ENCODE results near the gene HIGD1B.
A peak's percentile ranks its signal among the peaks of the same experiment; 100 is the strongest.
"Not testable (repeated sequence)": the region's sequence is repeated elsewhere in the genome, so short reads cannot be mapped to it uniquely, and the experiment has no call there.

The HIGD1B gene

GRCh38 chr17:44820631-44821212 lies 27.0 kb upstream of the HIGD1B start:
- no peak overlapping the region for H3K27ac ChIP-seq (ENCODE audit: low read depth, low read length)
- no peaks in the 10 kb centered on the region for H3K9me3 ChIP-seq (ENCODE audit: control insufficient read depth, insufficient read depth, low read length)
- no peak overlapping the region for H3K9ac ChIP-seq (ENCODE audit: low read depth, low read length)
- H3K27me3 ChIP-seq (ENCODE audit: control insufficient read depth, insufficient read depth, low read length), result no peaks in the 10 kb centered on the region
- no peaks in the 10 kb centered on the region for H3K4me1 ChIP-seq (ENCODE audit: control insufficient read depth, insufficient read depth, low read length)
- no peak overlapping the region for H3K4me3 ChIP-seq (ENCODE audit: low read depth, low read length)
- H3K36me3 ChIP-seq (ENCODE audit: control insufficient read depth, insufficient read depth, low read length), result peaks cover 3% of the 10 kb centered on the region; the same call in 1 of the 2 replicates

- not testable (repeated sequence) for H3K27ac ChIP-seq (ENCODE audit: low read depth, low read length); H3K9ac ChIP-seq (ENCODE audit: low read depth, low read length); H3K27me3 ChIP-seq (ENCODE audit: control insufficient read depth, insufficient read depth, low read length); H3K36me3 ChIP-seq (ENCODE audit: control insufficient read depth, insufficient read depth, low read length); H3K9me3 ChIP-seq (ENCODE audit: control insufficient read depth, insufficient read depth, low read length); H3K4me1 ChIP-seq (ENCODE audit: control insufficient read depth, insufficient read depth, low read length); H3K4me3 ChIP-seq (ENCODE audit: low read depth, low read length)
Measured at GRCh38 chr17:44825236-44825635, 22.4 kb upstream of the HIGD1B start.

- Histone ChIP-seq H3K9me3 (ENCODE audit: control insufficient read depth, insufficient read depth, low read length) (no peaks in the 10 kb centered on the region), H3K4me1 (ENCODE audit: control insufficient read depth, insufficient read depth, low read length) (peaks cover 14% of the 10 kb centered on the region), H3K27me3 (ENCODE audit: control insufficient read depth, insufficient read depth, low read length) (no peaks in the 10 kb centered on the region), H3K27ac (ENCODE audit: low read depth, low read length) (no peak overlapping the region), H3K36me3 (ENCODE audit: control insufficient read depth, insufficient read depth, low read length) (no peaks in the 10 kb centered on the region), H3K9ac (ENCODE audit: low read depth, low read length) (no peak overlapping the region), H3K4me3 (ENCODE audit: low read depth, low read length) (no peak overlapping the region)
Measured at GRCh38 chr17:44826123-44826790, 21.4 kb upstream of the HIGD1B start.

GRCh38 chr17:44827863-44828262 lies 19.8 kb upstream of the HIGD1B start:
- Histone ChIP-seq H3K4me1 (ENCODE audit: control insufficient read depth, insufficient read depth, low read length) (peaks cover 22% of the 10 kb centered on the region), H3K9ac (ENCODE audit: low read depth, low read length) (no peak overlapping the region), H3K36me3 (ENCODE audit: control insufficient read depth, insufficient read depth, low read length) (no peaks in the 10 kb centered on the region), H3K27me3 (ENCODE audit: control insufficient read depth, insufficient read depth, low read length) (no peaks in the 10 kb centered on the region), H3K27ac (ENCODE audit: low read depth, low read length) (no peak overlapping the region), H3K9me3 (ENCODE audit: control insufficient read depth, insufficient read depth, low read length) (no peaks in the 10 kb centered on the region), H3K4me3 (ENCODE audit: low read depth, low read length) (peak overlapping the region; percentile 99)

- Histone ChIP-seq H3K4me1 (ENCODE audit: control insufficient read depth, insufficient read depth, low read length) (peaks cover 22% of the 10 kb centered on the region), H3K36me3 (ENCODE audit: control insufficient read depth, insufficient read depth, low read length) (no peaks in the 10 kb centered on the region), H3K4me3 (ENCODE audit: low read depth, low read length) (peak overlapping the region; percentile 99), H3K27me3 (ENCODE audit: control insufficient read depth, insufficient read depth, low read length) (no peaks in the 10 kb centered on the region), H3K9me3 (ENCODE audit: control insufficient read depth, insufficient read depth, low read length) (no peaks in the 10 kb centered on the region), H3K9ac (ENCODE audit: low read depth, low read length) (peak overlapping the region; percentile 97), H3K27ac (ENCODE audit: low read depth, low read length) (peak overlapping the region; percentile 97)
Measured at GRCh38 chr17:44828919-44829522, 18.7 kb upstream of the HIGD1B start.

- Histone ChIP-seq H3K36me3 (ENCODE audit: control insufficient read depth, insufficient read depth, low read length) (no peaks in the 10 kb centered on the region), H3K4me3 (ENCODE audit: low read depth, low read length) (peak within 1 kb of the TSS; percentile 99), H3K9me3 (ENCODE audit: control insufficient read depth, insufficient read depth, low read length) (no peaks in the 10 kb centered on the region), H3K9ac (ENCODE audit: low read depth, low read length) (peak within 1 kb of the TSS; percentile 97), H3K4me1 (ENCODE audit: control insufficient read depth, insufficient read depth, low read length) (peaks cover 22% of the 10 kb centered on the region), H3K27me3 (ENCODE audit: control insufficient read depth, insufficient read depth, low read length) (no peaks in the 10 kb centered on the region), H3K27ac (ENCODE audit: low read depth, low read length) (peak within 1 kb of the TSS; percentile 97)
Measured at GRCh38 chr17:44829523-44830358, 17.9 kb upstream of the HIGD1B start, which contains the start of gene GJC1. Gene GJC1 (minus strand): TSS chr17:44830287. CDS start chr17:44805817, 24,470 bp downstream.

GRCh38 chr17:44830359-44831288 lies 17.1 kb upstream of the HIGD1B start:
- peak overlapping the region; percentile 99 for H3K4me3 ChIP-seq (ENCODE audit: low read depth, low read length)
- peak overlapping the region; percentile 97 for H3K27ac ChIP-seq (ENCODE audit: low read depth, low read length)
- no peaks in the 10 kb centered on the region for H3K27me3 ChIP-seq (ENCODE audit: control insufficient read depth, insufficient read depth, low read length)
- H3K4me1 ChIP-seq (ENCODE audit: control insufficient read depth, insufficient read depth, low read length), result peaks cover 22% of the 10 kb centered on the region
- H3K9ac ChIP-seq (ENCODE audit: low read depth, low read length), result peak overlapping the region; percentile 97
- no peaks in the 10 kb centered on the region for H3K9me3 ChIP-seq (ENCODE audit: control insufficient read depth, insufficient read depth, low read length)
- no peaks in the 10 kb centered on the region for H3K36me3 ChIP-seq (ENCODE audit: control insufficient read depth, insufficient read depth, low read length)

GRCh38 chr17:44831371-44831770 lies 16.3 kb upstream of the HIGD1B start:
- H3K4me1 ChIP-seq (ENCODE audit: control insufficient read depth, insufficient read depth, low read length), result peaks cover 22% of the 10 kb centered on the region
- no peaks in the 10 kb centered on the region for H3K27me3 ChIP-seq (ENCODE audit: control insufficient read depth, insufficient read depth, low read length)
- H3K9me3 ChIP-seq (ENCODE audit: control insufficient read depth, insufficient read depth, low read length), result no peaks in the 10 kb centered on the region
- peak overlapping the region; percentile 97 for H3K27ac ChIP-seq (ENCODE audit: low read depth, low read length)
- H3K9ac ChIP-seq (ENCODE audit: low read depth, low read length), result peak overlapping the region; percentile 10; the same call in 1 of the 2 replicates
- no peaks in the 10 kb centered on the region for H3K36me3 ChIP-seq (ENCODE audit: control insufficient read depth, insufficient read depth, low read length)
- peak overlapping the region; percentile 99 for H3K4me3 ChIP-seq (ENCODE audit: low read depth, low read length)

- no peaks in the 10 kb centered on the region for H3K36me3 ChIP-seq (ENCODE audit: control insufficient read depth, insufficient read depth, low read length)
- H3K4me1 ChIP-seq (ENCODE audit: control insufficient read depth, insufficient read depth, low read length), result peaks cover 22% of the 10 kb centered on the region
- H3K27ac ChIP-seq (ENCODE audit: low read depth, low read length), result no peak overlapping the region
- H3K4me3 ChIP-seq (ENCODE audit: low read depth, low read length), result no peak overlapping the region
- no peaks in the 10 kb centered on the region for H3K9me3 ChIP-seq (ENCODE audit: control insufficient read depth, insufficient read depth, low read length)
- no peaks in the 10 kb centered on the region for H3K27me3 ChIP-seq (ENCODE audit: control insufficient read depth, insufficient read depth, low read length)
- H3K9ac ChIP-seq (ENCODE audit: low read depth, low read length), result no peak overlapping the region
Measured at GRCh38 chr17:44832805-44833204, 14.9 kb upstream of the HIGD1B start.

GRCh38 chr17:44837196-44837595 lies 10.5 kb upstream of the HIGD1B start:
- H3K27ac ChIP-seq (ENCODE audit: low read depth, low read length), result no peak overlapping the region
- H3K9ac ChIP-seq (ENCODE audit: low read depth, low read length), result no peak overlapping the region
- peaks cover 5% of the 10 kb centered on the region for H3K4me1 ChIP-seq (ENCODE audit: control insufficient read depth, insufficient read depth, low read length)
- H3K27me3 ChIP-seq (ENCODE audit: control insufficient read depth, insufficient read depth, low read length), result no peaks in the 10 kb centered on the region
- H3K4me3 ChIP-seq (ENCODE audit: low read depth, low read length), result no peak overlapping the region
- H3K36me3 ChIP-seq (ENCODE audit: control insufficient read depth, insufficient read depth, low read length), result no peaks in the 10 kb centered on the region
- no peaks in the 10 kb centered on the region for H3K9me3 ChIP-seq (ENCODE audit: control insufficient read depth, insufficient read depth, low read length)

Data from HUES48 (cell line).